CD4-positive, CD25-positive, alpha-beta regulatory T cell (primary cell): ENCODE results near the gene SDCCAG8. TPM values are rescaled to one million over a fixed set of nuclear protein-coding genes. Genes with fewer than 3 reads are reported as not detected.

Experiments used
- ATAC-seq, 2 donors: fragments of 150-1000 bp; cut with Tn5 transposase; one replicate each; pipeline ENCODE4 v1.10.0; 2021; ENCODE audit warnings: low read depth in 2 of 2, moderate number of reproducible peaks in 2 of 2, moderate library complexity in 1 of 2
- DNase-seq, 3 donors: peaks; one replicate each; pipeline versions ENCODE4 v3.0.0 to v3.0.0-alpha.2; 2012 to 2022; ENCODE audit warnings: mixed read lengths in 1 of 3
- H3K27ac ChIP-seq: one replicate; pipeline ENCODE4 v1.7.0; 2013; ENCODE audit warnings: mild to moderate bottlenecking, low read length; ENCODE audit not compliant: insufficient read depth, poor library complexity, severe bottlenecking
- H3K27me3 ChIP-seq: one replicate; pipeline ENCODE4 v1.7.0; 2013; ENCODE audit warnings: low read length; ENCODE audit not compliant: control insufficient read depth, insufficient read depth
- H3K36me3 ChIP-seq: one replicate; pipeline ENCODE4 v1.7.0; 2013; ENCODE audit warnings: mild to moderate bottlenecking, low read length, moderate library complexity; ENCODE audit not compliant: control insufficient read depth, insufficient read depth
- H3K4me1 ChIP-seq: 2 replicates; pipeline ENCODE4 v1.7.0; 2013; ENCODE audit warnings: mild to moderate bottlenecking, low read length; ENCODE audit not compliant: insufficient read depth, control insufficient read depth, poor library complexity, severe bottlenecking
- H3K4me3 ChIP-seq: one replicate; pipeline ENCODE4 v1.7.0; 2013; ENCODE audit warnings: low read depth, mild to moderate bottlenecking, low read length, moderate library complexity
- H3K9me3 ChIP-seq, 2 experiments: 1 replicate in 1 of 2; 2 replicates in 1 of 2; pipeline ENCODE4 v1.7.0; 2013; ENCODE audit warnings: low read length in 2 of 2, mild to moderate bottlenecking in 1 of 2, moderate library complexity in 1 of 2; ENCODE audit not compliant: control insufficient read depth in 2 of 2
- H3K27ac Mint-ChIP-seq, 3 donors: one replicate each; pipeline ENCODE4 v1.8.0; 2020 to 2022; ENCODE audit warnings: mild to moderate bottlenecking in 3 of 3, mixed read lengths in 3 of 3, moderate library complexity in 2 of 3
- H3K27me3 Mint-ChIP-seq: one replicate; pipeline ENCODE4 v1.8.0; 2022; ENCODE audit warnings: mild to moderate bottlenecking, mixed read lengths
- H3K36me3 Mint-ChIP-seq: one replicate; pipeline ENCODE4 v1.8.0; 2020; ENCODE audit warnings: mixed read lengths
- H3K4me1 Mint-ChIP-seq, 4 donors: one replicate each; pipeline ENCODE4 v1.8.0; 2020 to 2022; ENCODE audit warnings: mixed read lengths in 4 of 4, mild to moderate bottlenecking in 1 of 4
- H3K4me3 Mint-ChIP-seq, 4 donors: one replicate each; pipeline ENCODE4 v1.8.0; 2020 to 2022; ENCODE audit warnings: mild to moderate bottlenecking in 4 of 4, mixed read lengths in 4 of 4, moderate library complexity in 3 of 4
- H3K9me3 Mint-ChIP-seq, 7 donors: one replicate each; pipeline ENCODE4 v1.8.0; 2020 to 2022; ENCODE audit warnings: mixed read lengths in 7 of 7, mild to moderate bottlenecking in 3 of 7, moderate library complexity in 2 of 7
- polyA plus RNA-seq, 4 donors: library from polyadenylated mRNA; unstranded; fragments of 300-500 nt; fragmentation: Illumina TruSeq; gene quantifications; one replicate each; pipeline ENCODE4 v1.2.3, GENCODE V29; 2021
- total RNA-seq: library from RNA; stranded (reverse); gene quantifications from one replicate; pipeline ENCODE4 v1.2.3, GENCODE V29; 2022

SDCCAG8 gene
- total and polyA plus RNA-seq, 5 donors from 2014 or later, result 19.4 to 28.5 (median 22.7) TPM

DNA sequence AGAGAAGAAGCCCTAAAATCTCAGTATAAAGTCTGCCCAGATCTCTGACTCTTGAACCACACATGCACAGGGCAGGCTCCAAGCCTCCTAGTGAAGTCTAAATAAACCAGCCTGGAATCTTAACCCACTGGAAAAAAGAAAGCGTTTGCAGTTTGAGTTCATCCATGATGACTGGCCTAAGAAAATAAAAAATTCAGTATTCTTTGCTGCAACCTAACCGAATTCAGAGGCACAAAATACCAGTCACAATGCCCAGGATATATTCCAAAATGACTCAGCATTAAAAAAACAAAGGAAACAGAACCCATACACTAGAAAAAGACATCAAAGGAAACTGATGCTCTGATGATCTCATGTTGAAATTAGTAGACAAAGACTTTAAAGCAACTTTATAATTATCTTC, 269.2 kb downstream of the SDCCAG8 start:
- no peaks in the 10 kb centered on the region for H3K9me3 ChIP-seq
- H3K4me1 ChIP-seq, result no peaks in the 10 kb centered on the region
- no peak overlapping the region for H3K27ac ChIP-seq
- no peaks in the 10 kb centered on the region for H3K27me3 ChIP-seq
- ATAC-seq (no peak), DNase-seq (no peak)
- H3K4me3 ChIP-seq, result no peak overlapping the region
- Mint-ChIP-seq H3K27ac (peak overlapping the region in 1 of 3 donors; percentile 82), H3K36me3 (peaks cover 13% of the 10 kb centered on the region), H3K4me1 (peaks cover 5 to 14% (median 8%) of the 10 kb centered on the region in 4 donors), H3K9me3 (peaks cover 0 to 11% (median 0%) of the 10 kb centered on the region in 7 donors), H3K4me3 (no peak overlapping the region), H3K27me3 (no peaks in the 10 kb centered on the region)
- peaks cover 2% of the 10 kb centered on the region for H3K36me3 ChIP-seq

DNA sequence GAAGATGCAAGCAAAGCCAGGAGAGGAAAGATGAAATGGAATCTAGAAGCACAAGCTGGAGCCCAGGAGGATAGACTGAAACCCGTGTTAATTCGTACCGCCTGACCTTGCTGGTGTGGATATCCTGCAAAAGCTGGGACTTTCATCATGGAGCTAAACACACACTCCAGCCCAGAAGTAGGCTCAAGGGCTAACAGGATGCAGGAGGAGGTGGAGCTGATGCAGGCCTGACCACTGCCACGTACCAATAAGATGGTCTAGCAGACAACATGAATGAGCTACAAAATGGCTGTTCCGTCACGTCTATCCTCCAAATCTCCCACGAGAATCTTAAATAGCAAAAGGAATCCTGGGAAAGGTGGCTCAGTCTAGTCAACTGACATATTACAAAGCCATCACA, 270.3 kb downstream of the SDCCAG8 start:
- no peaks in the 10 kb centered on the region for H3K27me3 ChIP-seq
- H3K27me3 Mint-ChIP-seq, result no peaks in the 10 kb centered on the region

DNA sequence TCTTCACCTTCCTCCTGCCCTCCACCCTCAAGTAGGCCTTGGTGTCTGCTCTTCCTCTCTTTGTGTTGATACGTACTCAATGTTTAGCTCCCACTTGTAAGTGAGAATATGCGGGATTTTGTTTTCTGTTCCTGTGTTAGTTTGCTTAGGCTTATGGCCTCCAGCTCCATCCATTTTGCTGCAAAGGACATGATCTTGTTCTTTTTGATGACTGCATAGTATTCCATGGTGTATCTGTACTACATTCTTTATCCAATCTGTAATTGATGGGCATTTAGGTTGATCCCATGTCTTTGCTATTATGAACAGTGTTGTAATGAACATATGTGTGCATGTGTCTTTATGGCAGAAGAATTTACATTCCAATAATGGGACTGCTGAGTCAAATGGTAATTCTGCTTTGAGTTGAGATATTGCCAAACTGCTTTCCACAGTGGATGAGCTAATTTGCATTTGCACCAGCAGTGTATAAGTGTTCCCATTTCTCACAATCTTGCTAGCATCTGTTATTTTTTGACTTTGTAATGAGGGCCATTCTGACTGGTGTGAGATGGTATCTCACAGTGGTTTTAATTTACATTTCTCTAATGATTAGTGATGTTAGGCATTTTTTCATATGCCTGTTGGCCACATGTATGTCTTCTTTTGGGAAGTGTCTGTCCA, 272.7 kb downstream of the SDCCAG8 start:
- H3K27me3 Mint-ChIP-seq, result no peaks in the 10 kb centered on the region
- no peak overlapping the region for H3K27ac Mint-ChIP-seq
- peaks cover 14% of the 10 kb centered on the region for H3K36me3 Mint-ChIP-seq
- no peak overlapping the region for H3K4me3 ChIP-seq
- H3K27ac ChIP-seq, result no peak overlapping the region
- peaks cover 0 to 11% (median 0%) of the 10 kb centered on the region in 7 donors for H3K9me3 Mint-ChIP-seq
- no peak for ATAC-seq
- peaks cover 2% of the 10 kb centered on the region for H3K36me3 ChIP-seq
- H3K27me3 ChIP-seq, result no peaks in the 10 kb centered on the region
- no peak for DNase-seq
- peaks cover 4 to 10% (median 8%) of the 10 kb centered on the region in 4 donors for H3K4me1 Mint-ChIP-seq
- H3K4me1 ChIP-seq, result no peaks in the 10 kb centered on the region
- no peak overlapping the region for H3K4me3 Mint-ChIP-seq
- H3K9me3 ChIP-seq, result no peaks in the 10 kb centered on the region

More for the DNA sequence above, 270.3 kb downstream of the SDCCAG8 start:
- ATAC-seq (no peak), DNase-seq (no peak)
- Histone ChIP-seq H3K36me3 (peaks cover 2% of the 10 kb centered on the region), H3K4me3 (no peak overlapping the region), H3K9me3 (no peaks in the 10 kb centered on the region), H3K4me1 (no peaks in the 10 kb centered on the region), H3K27ac (no peak overlapping the region)
- H3K4me1 Mint-ChIP-seq, result peaks cover 5 to 11% (median 10%) of the 10 kb centered on the region in 4 donors
- H3K9me3 Mint-ChIP-seq, result peaks cover 0 to 11% (median 0%) of the 10 kb centered on the region in 7 donors
- H3K36me3 Mint-ChIP-seq, result peaks cover 9% of the 10 kb centered on the region
- no peak overlapping the region for H3K4me3 Mint-ChIP-seq
- no peak overlapping the region for H3K27ac Mint-ChIP-seq

DNA sequence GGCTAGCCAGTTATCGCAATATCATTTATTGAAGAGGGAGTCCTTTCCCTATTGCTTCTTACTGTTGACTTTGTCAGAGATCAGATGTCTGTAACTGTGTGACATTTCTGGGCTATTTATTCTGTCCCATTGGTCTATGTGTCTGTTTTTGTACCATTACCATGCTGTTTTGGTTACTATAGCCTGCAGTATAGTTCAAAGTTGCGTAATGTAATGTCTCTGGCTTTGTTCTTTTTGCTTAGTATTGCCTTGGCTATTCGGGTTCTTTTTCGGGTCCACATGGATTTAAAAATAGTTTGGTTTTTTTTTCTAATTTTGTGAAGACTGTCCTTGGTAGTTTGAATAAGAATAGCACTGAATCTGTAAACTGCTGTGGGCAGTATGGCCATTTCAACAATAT, 273.7 kb downstream of the SDCCAG8 start:
- H3K4me1 ChIP-seq, result no peaks in the 10 kb centered on the region
- peaks cover 2% of the 10 kb centered on the region for H3K36me3 ChIP-seq
- no peak overlapping the region for H3K27ac ChIP-seq
- Mint-ChIP-seq H3K27ac (no peak overlapping the region), H3K9me3 (peaks cover 0 to 11% (median 0%) of the 10 kb centered on the region in 7 donors), H3K4me3 (no peak overlapping the region), H3K4me1 (peaks cover 2 to 10% (median 8%) of the 10 kb centered on the region in 4 donors), H3K27me3 (no peaks in the 10 kb centered on the region), H3K36me3 (peaks cover 12% of the 10 kb centered on the region)
- no peaks in the 10 kb centered on the region for H3K9me3 ChIP-seq
- no peak overlapping the region for H3K4me3 ChIP-seq
- DNase-seq (no peak), ATAC-seq (no peak)
- no peaks in the 10 kb centered on the region for H3K27me3 ChIP-seq

DNA sequence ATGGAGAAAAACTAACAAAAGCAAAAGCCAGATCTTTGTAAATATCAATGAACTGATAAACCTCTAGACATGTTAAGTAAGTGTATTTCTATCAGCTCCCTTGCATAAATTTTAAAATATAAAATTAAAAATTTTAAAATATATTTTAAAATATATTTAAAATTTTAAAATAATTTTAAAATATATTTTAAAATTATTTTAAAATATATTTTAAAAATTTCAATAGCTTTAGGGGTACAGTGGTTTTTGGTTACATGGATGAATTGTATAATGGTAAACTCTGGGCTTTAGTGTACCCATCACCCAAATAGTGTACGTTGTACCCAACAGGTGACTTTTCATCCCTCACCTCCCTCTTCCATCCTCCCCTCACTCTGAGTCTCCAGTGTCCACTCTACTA, 279.2 kb downstream of the SDCCAG8 start:
- H3K4me3 ChIP-seq, result no peak overlapping the region
- H3K4me1 ChIP-seq, result no peaks in the 10 kb centered on the region
- peaks cover 20% of the 10 kb centered on the region for H3K36me3 Mint-ChIP-seq
- no peak for DNase-seq
- H3K27ac ChIP-seq, result no peak overlapping the region
- H3K9me3 ChIP-seq, result no peaks in the 10 kb centered on the region
- no peak for ATAC-seq
- no peak overlapping the region for H3K4me3 Mint-ChIP-seq
- no peaks in the 10 kb centered on the region for H3K27me3 ChIP-seq
- no peaks in the 10 kb centered on the region for H3K36me3 ChIP-seq
- H3K27ac Mint-ChIP-seq, result no peak overlapping the region
- peaks cover 0 to 8% (median 2%) of the 10 kb centered on the region in 4 donors for H3K4me1 Mint-ChIP-seq
- H3K27me3 Mint-ChIP-seq, result no peaks in the 10 kb centered on the region
- H3K9me3 Mint-ChIP-seq, result peaks cover 0 to 5% (median 0%) of the 10 kb centered on the region in 7 donors

DNA sequence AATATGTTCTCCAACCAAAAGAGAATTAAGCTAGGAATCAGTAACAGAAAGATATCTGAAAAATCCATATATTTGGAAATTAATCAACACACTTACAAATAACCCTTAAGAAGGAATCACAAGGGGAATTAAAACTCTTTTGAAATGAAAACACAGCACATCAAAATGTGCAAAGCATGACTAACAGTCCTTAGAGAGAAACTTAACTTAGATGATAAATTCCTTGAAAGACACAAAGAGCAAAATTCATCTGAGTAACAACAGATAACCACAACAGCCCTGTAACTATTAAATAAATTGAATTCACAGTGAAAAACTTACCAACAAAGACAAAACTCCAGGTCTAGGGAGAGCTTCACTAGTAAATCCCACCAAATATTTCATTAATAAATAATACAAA, 283.8 kb downstream of the SDCCAG8 start:
- H3K4me3 Mint-ChIP-seq, result no peak overlapping the region

DNA sequence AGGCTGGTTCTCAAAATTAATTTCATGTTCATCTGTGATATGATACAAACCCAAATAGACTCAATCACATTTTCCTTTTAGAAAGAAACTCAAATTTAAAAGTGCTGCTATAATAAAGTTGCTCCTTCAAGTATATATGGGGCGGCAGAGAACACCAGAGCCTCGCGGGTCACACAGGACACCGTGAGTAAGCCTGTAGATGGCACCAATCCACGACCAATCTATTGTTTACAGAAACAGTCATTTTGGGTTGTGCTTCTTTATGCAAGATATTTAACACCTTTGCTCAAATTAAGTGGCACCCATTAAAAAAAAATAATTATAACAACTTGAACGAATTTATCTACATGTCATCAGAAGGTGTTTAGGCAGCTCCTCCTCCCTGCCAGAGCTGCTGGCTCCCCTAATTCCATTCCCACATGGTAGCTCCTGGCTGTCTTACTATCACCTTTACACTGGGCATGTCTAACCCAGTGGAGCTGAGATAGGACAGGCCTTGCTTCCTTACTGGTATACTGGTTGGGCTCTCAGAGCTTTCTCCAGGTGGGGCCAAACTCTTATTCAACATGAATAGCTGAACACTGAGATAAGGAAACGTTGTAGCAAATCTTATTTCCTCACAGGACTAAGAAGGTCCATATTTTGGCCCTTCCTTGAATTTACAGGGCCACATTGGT, 287.0 kb downstream of the SDCCAG8 start:
- H3K36me3 ChIP-seq, result peaks cover 11% of the 10 kb centered on the region
- no peaks in the 10 kb centered on the region for H3K27me3 Mint-ChIP-seq
- no peak overlapping the region for H3K4me3 ChIP-seq
- peaks cover 0 to 9% (median 0%) of the 10 kb centered on the region in 4 donors for H3K4me1 Mint-ChIP-seq
- no peaks in the 10 kb centered on the region for H3K27me3 ChIP-seq
- no peaks in the 10 kb centered on the region for H3K9me3 ChIP-seq
- DNase-seq (no peak), ATAC-seq (no peak)
- no peak overlapping the region for H3K4me3 Mint-ChIP-seq
- peaks cover 0 to 4% (median 0%) of the 10 kb centered on the region in 7 donors for H3K9me3 Mint-ChIP-seq
- no peaks in the 10 kb centered on the region for H3K4me1 ChIP-seq
- H3K36me3 Mint-ChIP-seq, result peaks cover 30% of the 10 kb centered on the region
- peak overlapping the region in 1 of 3 donors; percentile 31 for H3K27ac Mint-ChIP-seq
- H3K27ac ChIP-seq, result no peak overlapping the region

More for the DNA sequence above, 283.8 kb downstream of the SDCCAG8 start:
- H3K36me3 ChIP-seq, result peaks cover 8% of the 10 kb centered on the region
- no peaks in the 10 kb centered on the region for H3K4me1 ChIP-seq
- H3K9me3 Mint-ChIP-seq, result peaks cover 0 to 5% (median 1%) of the 10 kb centered on the region in 7 donors
- H3K27ac Mint-ChIP-seq, result no peak overlapping the region
- H3K4me3 ChIP-seq, result no peak overlapping the region
- ATAC-seq (no peak), DNase-seq (no peak)
- H3K36me3 Mint-ChIP-seq, result peaks cover 26% of the 10 kb centered on the region
- H3K4me1 Mint-ChIP-seq, result peaks cover 0 to 9% (median 2%) of the 10 kb centered on the region in 4 donors
- H3K9me3 ChIP-seq, result no peaks in the 10 kb centered on the region
- H3K27ac ChIP-seq, result no peak overlapping the region
- no peaks in the 10 kb centered on the region for H3K27me3 ChIP-seq
- no peaks in the 10 kb centered on the region for H3K27me3 Mint-ChIP-seq
